Mesothelial cell of epicardium (in vitro differentiated cells): Measurements from ENCODE around the gene CPNE2. TPM values are rescaled to one million over a fixed set of nuclear protein-coding genes. Genes with fewer than 3 reads are reported as not detected.
"Not testable (repeated sequence)": the region's sequence is repeated elsewhere in the genome, so short reads cannot be mapped to it uniquely, and the experiment has no call there.

Experiments
- DNase-seq, 2 experiments: peaks; one replicate each; pipeline ENCODE4 v3.0.0; 2021; ENCODE audit warnings: low spot score in 2 of 2; ENCODE audit not compliant: unreplicated experiment in 2 of 2
- H3K27ac Mint-ChIP-seq: 2 replicates; pipeline ENCODE4 v1.8.0; 2021; ENCODE audit warnings: mixed read lengths
- H3K27me3 Mint-ChIP-seq: 2 replicates; pipeline ENCODE4 v1.8.0; 2021; ENCODE audit warnings: low read depth, mixed read lengths
- H3K36me3 Mint-ChIP-seq: 2 replicates; pipeline ENCODE4 v1.8.0; 2021; ENCODE audit warnings: mixed read lengths
- H3K4me1 Mint-ChIP-seq: 2 replicates; pipeline ENCODE4 v1.8.0; 2021; ENCODE audit warnings: mixed read lengths
- H3K4me3 Mint-ChIP-seq: 2 replicates; pipeline ENCODE4 v1.8.0; 2021; ENCODE audit warnings: mild to moderate bottlenecking, moderate library complexity, mixed read lengths
- H3K9me3 Mint-ChIP-seq: 2 replicates; pipeline ENCODE4 v1.8.0; 2021; ENCODE audit warnings: mixed read lengths
- total RNA-seq: library from RNA; stranded (reverse); gene quantifications from 3 replicates; pipeline ENCODE4 v1.2.1, GENCODE V29; 2021
- TF ChIP-seq, protein P1 (sequence below): fragments of 200-600 bp; sonication (generic); IDR thresholded peaks from one replicate; pipeline ENCODE4 v1.5.0; 2021; ENCODE audit warnings: antibody characterized with exemption; ENCODE audit not compliant: unreplicated experiment

Gene CPNE2
- total RNA-seq, 1 donor from 2014 or later, result 35.4 TPM

- H3K4me3 Mint-ChIP-seq, result no peak overlapping the region
- no peaks in the 10 kb centered on the region for H3K9me3 Mint-ChIP-seq
- peaks cover 2% of the 10 kb centered on the region for H3K36me3 Mint-ChIP-seq
- no peak overlapping the region for H3K27ac Mint-ChIP-seq
- H3K27me3 Mint-ChIP-seq, result no peaks in the 10 kb centered on the region
- TF ChIP-seq, protein P1, sequence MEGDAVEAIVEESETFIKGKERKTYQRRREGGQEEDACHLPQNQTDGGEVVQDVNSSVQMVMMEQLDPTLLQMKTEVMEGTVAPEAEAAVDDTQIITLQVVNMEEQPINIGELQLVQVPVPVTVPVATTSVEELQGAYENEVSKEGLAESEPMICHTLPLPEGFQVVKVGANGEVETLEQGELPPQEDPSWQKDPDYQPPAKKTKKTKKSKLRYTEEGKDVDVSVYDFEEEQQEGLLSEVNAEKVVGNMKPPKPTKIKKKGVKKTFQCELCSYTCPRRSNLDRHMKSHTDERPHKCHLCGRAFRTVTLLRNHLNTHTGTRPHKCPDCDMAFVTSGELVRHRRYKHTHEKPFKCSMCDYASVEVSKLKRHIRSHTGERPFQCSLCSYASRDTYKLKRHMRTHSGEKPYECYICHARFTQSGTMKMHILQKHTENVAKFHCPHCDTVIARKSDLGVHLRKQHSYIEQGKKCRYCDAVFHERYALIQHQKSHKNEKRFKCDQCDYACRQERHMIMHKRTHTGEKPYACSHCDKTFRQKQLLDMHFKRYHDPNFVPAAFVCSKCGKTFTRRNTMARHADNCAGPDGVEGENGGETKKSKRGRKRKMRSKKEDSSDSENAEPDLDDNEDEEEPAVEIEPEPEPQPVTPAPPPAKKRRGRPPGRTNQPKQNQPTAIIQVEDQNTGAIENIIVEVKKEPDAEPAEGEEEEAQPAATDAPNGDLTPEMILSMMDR, result no peak
- DNase-seq, result no peak
- peaks cover 10% of the 10 kb centered on the region for H3K4me1 Mint-ChIP-seq
Measured at GRCh38 chr16:57096793-57097192, 4.4 kb downstream of the CPNE2 start.

DNA sequence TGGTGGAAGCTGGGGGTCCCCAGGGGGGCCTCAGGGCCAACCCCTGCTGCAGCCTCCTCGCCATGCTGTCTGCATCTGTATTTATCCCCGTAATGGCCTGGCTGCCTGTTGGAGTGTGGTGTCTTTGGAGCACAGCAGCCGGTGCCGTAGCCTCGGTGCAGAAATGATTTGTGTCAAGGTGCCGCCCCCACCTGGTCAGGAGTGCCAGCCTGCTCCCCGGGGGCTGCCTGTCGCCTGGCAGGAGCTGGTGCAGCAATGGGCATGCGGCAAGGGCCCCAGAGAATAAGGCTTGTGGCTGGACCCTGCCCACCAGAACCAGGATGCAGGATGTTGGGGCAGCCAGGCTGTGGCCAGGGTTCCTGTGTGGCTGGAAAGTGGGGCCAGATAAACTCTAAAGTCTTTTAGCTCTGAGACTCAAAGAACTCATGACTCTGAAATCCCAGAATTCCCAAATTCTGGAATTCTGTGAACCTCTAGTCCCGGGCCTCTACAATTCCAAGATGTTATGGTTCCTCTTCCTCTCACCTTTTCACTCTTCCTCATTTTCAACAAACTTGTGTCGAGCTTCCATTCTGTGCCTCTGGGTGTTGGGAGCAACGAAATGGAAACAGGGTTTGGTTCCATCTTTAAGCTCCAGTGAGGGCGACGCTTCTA lies 5.9 kb downstream of the CPNE2 start:
- no peak overlapping the region for H3K27ac Mint-ChIP-seq
- peaks cover 12% of the 10 kb centered on the region for H3K4me1 Mint-ChIP-seq
- H3K4me3 Mint-ChIP-seq, result no peak overlapping the region
- TF ChIP-seq, protein P1, result no peak
- no peak for DNase-seq
- peaks cover 2% of the 10 kb centered on the region for H3K36me3 Mint-ChIP-seq
- H3K27me3 Mint-ChIP-seq, result no peaks in the 10 kb centered on the region
- H3K9me3 Mint-ChIP-seq, result no peaks in the 10 kb centered on the region

DNA sequence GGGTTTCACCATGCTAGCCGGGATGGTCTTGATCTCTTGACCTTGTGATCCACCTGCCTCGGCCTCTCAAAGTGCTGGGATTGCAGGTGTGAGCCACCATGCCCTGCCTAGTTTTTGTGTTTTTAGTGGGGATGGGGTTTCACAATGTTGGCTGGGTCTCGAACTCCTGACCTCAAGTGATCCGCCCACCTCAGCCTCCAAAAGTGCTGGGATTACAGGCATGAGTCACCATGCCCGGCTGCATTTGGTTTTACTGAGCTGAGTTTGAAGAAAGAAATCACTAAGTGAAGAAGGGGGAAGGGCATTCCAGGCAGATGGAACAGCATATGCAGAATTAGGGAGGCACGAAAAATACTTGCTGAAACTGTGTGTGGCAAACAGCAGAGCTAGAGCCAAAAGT lies 7.6 kb downstream of the CPNE2 start:
- not testable (repeated sequence) for DNase-seq, H3K27me3 Mint-ChIP-seq, H3K27ac Mint-ChIP-seq, H3K4me3 Mint-ChIP-seq, H3K36me3 Mint-ChIP-seq, H3K9me3 Mint-ChIP-seq, H3K4me1 Mint-ChIP-seq

- H3K36me3 Mint-ChIP-seq, result peaks cover 2% of the 10 kb centered on the region
- DNase-seq, result no peak
- H3K27ac Mint-ChIP-seq, result no peak overlapping the region
- H3K4me3 Mint-ChIP-seq, result no peak overlapping the region
- H3K9me3 Mint-ChIP-seq, result no peaks in the 10 kb centered on the region
- H3K4me1 Mint-ChIP-seq, result peaks cover 4% of the 10 kb centered on the region
- no peaks in the 10 kb centered on the region for H3K27me3 Mint-ChIP-seq
- TF ChIP-seq, protein P1, result no peak
Measured at GRCh38 chr16:57100445-57100844, 8.1 kb downstream of the CPNE2 start.

- Mint-ChIP-seq H3K9me3 (no peaks in the 10 kb centered on the region), H3K27me3 (no peaks in the 10 kb centered on the region), H3K4me1 (peaks cover 4% of the 10 kb centered on the region)
Measured at GRCh38 chr16:57102888-57103851, 10.8 kb downstream of the CPNE2 start.

More at GRCh38 chr16:57102888-57103851, 10.8 kb downstream of the CPNE2 start:
- no peak overlapping the region for H3K27ac Mint-ChIP-seq
- TF ChIP-seq, protein P1, result no peak
- DNase-seq, result no peak
- H3K36me3 Mint-ChIP-seq, result no peaks in the 10 kb centered on the region
- H3K4me3 Mint-ChIP-seq, result no peak overlapping the region
